Measurements from ENCODE around the gene NECAB3. TPM values are rescaled to one million over a fixed set of nuclear protein-coding genes. Genes with fewer than 3 reads are reported as not detected.

The NECAB3 gene
- total RNA-seq, 1 donor from 2014 or later, result 19.5 TPM

DNA sequence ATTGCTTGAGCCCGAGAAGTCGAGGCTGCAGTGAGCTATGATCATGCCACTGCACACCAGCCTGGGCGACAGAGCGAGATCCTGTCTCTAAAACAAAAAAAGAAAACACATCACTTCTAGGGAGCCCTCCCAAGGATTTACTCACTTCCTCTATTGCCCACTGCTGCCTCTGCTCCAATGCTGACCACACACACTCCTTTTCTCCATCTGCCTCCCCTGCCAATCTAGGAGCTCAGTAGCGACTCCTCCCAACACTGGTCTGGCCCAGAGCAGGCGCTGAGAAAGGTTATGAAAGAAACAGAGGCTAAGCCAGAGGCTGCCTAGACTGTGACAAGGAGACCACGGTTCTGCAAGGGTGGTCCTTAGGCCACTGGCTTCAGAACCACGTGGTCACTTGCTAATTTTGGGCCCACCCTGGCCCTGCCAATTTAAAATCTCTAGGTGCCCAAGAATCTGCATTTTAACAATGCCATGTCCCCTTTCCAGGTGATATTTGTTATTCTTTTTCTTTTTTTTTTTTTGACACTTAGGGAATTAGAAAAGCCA lies 13.2 kb upstream of the NECAB3 start:
- peaks cover 3% of the 10 kb centered on the region for H3K27me3 Mint-ChIP-seq (ENCODE audit: low read depth, unreplicated experiment)
- no peak overlapping the region for H3K9ac ChIP-seq (ENCODE audit: low read length)

DNA sequence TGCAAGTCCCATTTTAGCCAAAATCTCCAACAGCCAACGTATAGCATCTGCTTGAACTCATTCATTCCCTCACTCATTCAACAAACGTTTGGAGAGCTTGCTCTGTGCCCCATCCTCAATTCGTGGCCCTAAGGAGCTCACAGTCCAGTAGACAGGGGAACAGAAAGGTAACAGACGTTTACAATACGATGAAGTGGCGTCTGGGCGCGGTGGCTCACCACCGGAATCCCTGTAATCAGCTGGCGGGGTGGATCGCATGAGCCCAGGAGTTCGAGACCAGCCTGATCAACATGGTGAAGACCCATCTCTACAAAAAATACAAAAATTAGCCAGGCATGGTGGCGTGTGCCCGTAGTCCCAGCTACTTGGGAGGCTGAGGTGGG lies 12.7 kb upstream of the NECAB3 start:
- Histone ChIP-seq H3K27ac (ENCODE audit: low read depth, low read length) (no peak overlapping the region), H3K36me3 (ENCODE audit: insufficient read depth, low read length) (no peaks in the 10 kb centered on the region), H2AFZ (ENCODE audit: low read depth, low read length) (peak overlapping the region; percentile 87), H3K9ac (ENCODE audit: low read length) (peak overlapping the region; percentile 34), H3K4me3 (ENCODE audit: insufficient read depth, low read depth, low read length) (peak overlapping the region; percentile 54), H3K27me3 (ENCODE audit: insufficient read depth, low read length) (no peaks in the 10 kb centered on the region), H4K20me1 (ENCODE audit: insufficient read depth, low read length) (peaks cover 14% of the 10 kb centered on the region), H3K4me1 (ENCODE audit: insufficient read depth, low read length) (peaks cover 22% of the 10 kb centered on the region), H3K4me2 (ENCODE audit: low read length) (peak overlapping the region; percentile 84), H3K9me3 (ENCODE audit: insufficient read depth, low read depth, low read length) (no peaks in the 10 kb centered on the region), H3K79me2 (ENCODE audit: insufficient read depth, low read length) (peaks cover 10% of the 10 kb centered on the region)
- Mint-ChIP-seq H3K4me1 (ENCODE audit: low read depth, unreplicated experiment) (peaks cover 7% of the 10 kb centered on the region), H3K27ac (ENCODE audit: unreplicated experiment) (peak overlapping the region; percentile 75), H3K9me3 (ENCODE audit: unreplicated experiment) (no peaks in the 10 kb centered on the region), H3K36me3 (ENCODE audit: low read depth, unreplicated experiment) (no peaks in the 10 kb centered on the region), H3K4me3 (ENCODE audit: unreplicated experiment) (peak overlapping the region; percentile 87), H3K27me3 (ENCODE audit: low read depth, unreplicated experiment) (peaks cover 3% of the 10 kb centered on the region)
- no peak for DNase-seq (ENCODE audit: low read depth)
- no peak for FAIRE-seq
- TF ChIP-seq, protein P1, sequence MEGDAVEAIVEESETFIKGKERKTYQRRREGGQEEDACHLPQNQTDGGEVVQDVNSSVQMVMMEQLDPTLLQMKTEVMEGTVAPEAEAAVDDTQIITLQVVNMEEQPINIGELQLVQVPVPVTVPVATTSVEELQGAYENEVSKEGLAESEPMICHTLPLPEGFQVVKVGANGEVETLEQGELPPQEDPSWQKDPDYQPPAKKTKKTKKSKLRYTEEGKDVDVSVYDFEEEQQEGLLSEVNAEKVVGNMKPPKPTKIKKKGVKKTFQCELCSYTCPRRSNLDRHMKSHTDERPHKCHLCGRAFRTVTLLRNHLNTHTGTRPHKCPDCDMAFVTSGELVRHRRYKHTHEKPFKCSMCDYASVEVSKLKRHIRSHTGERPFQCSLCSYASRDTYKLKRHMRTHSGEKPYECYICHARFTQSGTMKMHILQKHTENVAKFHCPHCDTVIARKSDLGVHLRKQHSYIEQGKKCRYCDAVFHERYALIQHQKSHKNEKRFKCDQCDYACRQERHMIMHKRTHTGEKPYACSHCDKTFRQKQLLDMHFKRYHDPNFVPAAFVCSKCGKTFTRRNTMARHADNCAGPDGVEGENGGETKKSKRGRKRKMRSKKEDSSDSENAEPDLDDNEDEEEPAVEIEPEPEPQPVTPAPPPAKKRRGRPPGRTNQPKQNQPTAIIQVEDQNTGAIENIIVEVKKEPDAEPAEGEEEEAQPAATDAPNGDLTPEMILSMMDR (IDR thresholded peaks at IDR 0.05; ENCODE audit: insufficient read depth, low read depth, low read length), result no peak
- TF ChIP-seq EZH2 (IDR thresholded peaks at IDR 0.05; ENCODE audit: insufficient read depth, low read length), result no peak

More for the DNA sequence above, 13.2 kb upstream of the NECAB3 start:
- Mint-ChIP-seq H3K36me3 (ENCODE audit: low read depth, unreplicated experiment) (peaks cover 2% of the 10 kb centered on the region), H3K9me3 (ENCODE audit: unreplicated experiment) (no peaks in the 10 kb centered on the region), H3K27ac (ENCODE audit: unreplicated experiment) (peak overlapping the region; percentile 75), H3K4me1 (ENCODE audit: low read depth, unreplicated experiment) (peaks cover 7% of the 10 kb centered on the region), H3K4me3 (ENCODE audit: unreplicated experiment) (peak overlapping the region; percentile 87)
- DNase-seq (ENCODE audit: low read depth) (no peak), FAIRE-seq (no peak)
- Histone ChIP-seq H3K4me1 (ENCODE audit: insufficient read depth, low read length) (peaks cover 22% of the 10 kb centered on the region), H3K4me3 (ENCODE audit: insufficient read depth, low read depth, low read length) (no peak overlapping the region), H3K27ac (ENCODE audit: low read depth, low read length) (no peak overlapping the region), H4K20me1 (ENCODE audit: insufficient read depth, low read length) (peaks cover 10% of the 10 kb centered on the region), H2AFZ (ENCODE audit: low read depth, low read length) (no peak overlapping the region), H3K79me2 (ENCODE audit: insufficient read depth, low read length) (peaks cover 10% of the 10 kb centered on the region), H3K27me3 (ENCODE audit: insufficient read depth, low read length) (no peaks in the 10 kb centered on the region), H3K9me3 (ENCODE audit: insufficient read depth, low read depth, low read length) (no peaks in the 10 kb centered on the region), H3K4me2 (ENCODE audit: low read length) (peak overlapping the region; percentile 16), H3K36me3 (ENCODE audit: insufficient read depth, low read length) (no peaks in the 10 kb centered on the region)
- no peak for TF ChIP-seq EZH2 (IDR thresholded peaks at IDR 0.05; ENCODE audit: insufficient read depth, low read length)
- TF ChIP-seq, protein P1 (IDR thresholded peaks at IDR 0.05; ENCODE audit: insufficient read depth, low read depth, low read length), result no peak
